ENCODE measurements around the gene SERPINE1. TPM values are rescaled to one million over a fixed set of nuclear protein-coding genes. Genes with fewer than 3 reads are reported as not detected.

SERPINE1 gene
- total RNA-seq, 2 donors from 2014 or later, result 3.7 to 24.4 TPM

DNA sequence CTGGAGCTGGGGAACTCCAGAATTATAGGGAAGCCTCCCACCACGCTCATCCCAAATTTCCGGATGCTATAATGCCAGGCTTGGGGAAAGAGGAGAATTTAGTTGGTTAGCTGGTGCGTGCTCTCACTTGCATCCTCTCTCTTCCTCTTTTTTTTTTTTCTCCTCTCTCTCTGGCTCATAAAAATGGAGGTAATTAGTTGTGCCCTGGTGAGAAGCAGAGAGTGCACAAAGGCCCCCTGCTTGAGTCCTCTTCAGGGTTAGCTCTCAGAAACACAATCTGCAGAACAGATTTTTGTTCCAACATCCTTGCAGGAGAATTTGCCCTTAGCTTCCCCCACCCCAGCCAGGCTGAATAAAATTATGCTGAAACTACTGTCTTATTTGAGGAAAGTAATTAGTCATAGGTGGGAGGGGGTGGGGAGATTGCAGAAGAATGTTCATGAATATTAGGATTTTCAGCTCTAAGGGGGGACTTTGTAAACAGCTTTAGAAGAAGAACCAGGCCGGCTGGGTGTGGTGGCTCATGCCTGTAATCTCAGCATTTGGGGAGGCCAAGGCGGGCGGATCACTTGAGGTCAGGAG is 7.6 kb downstream of the SERPINE1 start:
- TF ChIP-seq POLR2A (IDR thresholded peaks at IDR 0.05), result no peak
- TF ChIP-seq, protein P1, sequence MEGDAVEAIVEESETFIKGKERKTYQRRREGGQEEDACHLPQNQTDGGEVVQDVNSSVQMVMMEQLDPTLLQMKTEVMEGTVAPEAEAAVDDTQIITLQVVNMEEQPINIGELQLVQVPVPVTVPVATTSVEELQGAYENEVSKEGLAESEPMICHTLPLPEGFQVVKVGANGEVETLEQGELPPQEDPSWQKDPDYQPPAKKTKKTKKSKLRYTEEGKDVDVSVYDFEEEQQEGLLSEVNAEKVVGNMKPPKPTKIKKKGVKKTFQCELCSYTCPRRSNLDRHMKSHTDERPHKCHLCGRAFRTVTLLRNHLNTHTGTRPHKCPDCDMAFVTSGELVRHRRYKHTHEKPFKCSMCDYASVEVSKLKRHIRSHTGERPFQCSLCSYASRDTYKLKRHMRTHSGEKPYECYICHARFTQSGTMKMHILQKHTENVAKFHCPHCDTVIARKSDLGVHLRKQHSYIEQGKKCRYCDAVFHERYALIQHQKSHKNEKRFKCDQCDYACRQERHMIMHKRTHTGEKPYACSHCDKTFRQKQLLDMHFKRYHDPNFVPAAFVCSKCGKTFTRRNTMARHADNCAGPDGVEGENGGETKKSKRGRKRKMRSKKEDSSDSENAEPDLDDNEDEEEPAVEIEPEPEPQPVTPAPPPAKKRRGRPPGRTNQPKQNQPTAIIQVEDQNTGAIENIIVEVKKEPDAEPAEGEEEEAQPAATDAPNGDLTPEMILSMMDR (IDR thresholded peaks at IDR 0.05), result no peak
- Histone ChIP-seq H3K27me3 (replicated peaks; ENCODE audit: insufficient read depth) (no peaks in the 10 kb centered on the region), H3K9me3 (no peaks in the 10 kb centered on the region), H3K27ac (no peak overlapping the region), H3K4me3 (no peak overlapping the region), H3K4me1 (replicated peaks) (no peaks in the 10 kb centered on the region), H3K36me3 (no peaks in the 10 kb centered on the region)
- WGBS, result 79% methylated on average over 6 of the region's 6 CpGs
- DNase-seq (ENCODE audit: low spot score), result no peak
- intact Hi-C loops (cut with DNase I), result no loop called here

DNA sequence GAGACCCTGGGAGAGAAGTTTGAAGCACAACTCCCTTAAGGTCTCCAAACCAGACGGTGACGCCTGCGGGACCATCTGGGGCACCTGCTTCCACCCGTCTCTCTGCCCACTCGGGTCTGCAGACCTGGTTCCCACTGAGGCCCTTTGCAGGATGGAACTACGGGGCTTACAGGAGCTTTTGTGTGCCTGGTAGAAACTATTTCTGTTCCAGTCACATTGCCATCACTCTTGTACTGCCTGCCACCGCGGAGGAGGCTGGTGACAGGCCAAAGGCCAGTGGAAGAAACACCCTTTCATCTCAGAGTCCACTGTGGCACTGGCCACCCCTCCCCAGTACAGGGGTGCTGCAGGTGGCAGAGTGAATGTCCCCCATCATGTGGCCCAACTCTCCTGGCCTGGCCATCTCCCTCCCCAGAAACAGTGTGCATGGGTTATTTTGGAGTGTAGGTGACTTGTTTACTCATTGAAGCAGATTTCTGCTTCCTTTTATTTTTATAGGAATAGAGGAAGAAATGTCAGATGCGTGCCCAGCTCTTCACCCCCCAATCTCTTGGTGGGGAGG is 10.8 kb downstream of the SERPINE1 start:
- DNase-seq (ENCODE audit: low spot score), result no peak
- Histone ChIP-seq H3K27me3 (replicated peaks; ENCODE audit: insufficient read depth) (no peaks in the 10 kb centered on the region), H3K4me1 (replicated peaks) (no peaks in the 10 kb centered on the region), H3K4me3 (no peak overlapping the region), H3K36me3 (no peaks in the 10 kb centered on the region), H3K9me3 (no peaks in the 10 kb centered on the region), H3K27ac (no peak overlapping the region)
- no peak for TF ChIP-seq POLR2A (IDR thresholded peaks at IDR 0.05)
- no peak for TF ChIP-seq POLR2AphosphoS5 (IDR thresholded peaks at IDR 0.05)
- TF ChIP-seq, protein P1 (IDR thresholded peaks at IDR 0.05), result no peak
- intact Hi-C loops (cut with DNase I), result loop anchor here (2.0 kb wide), 1 partner anchor 43 kb away; no protein-coding TSS in a partner anchor
- WGBS, result 80% methylated on average over 9 of the region's 9 CpGs

DNA sequence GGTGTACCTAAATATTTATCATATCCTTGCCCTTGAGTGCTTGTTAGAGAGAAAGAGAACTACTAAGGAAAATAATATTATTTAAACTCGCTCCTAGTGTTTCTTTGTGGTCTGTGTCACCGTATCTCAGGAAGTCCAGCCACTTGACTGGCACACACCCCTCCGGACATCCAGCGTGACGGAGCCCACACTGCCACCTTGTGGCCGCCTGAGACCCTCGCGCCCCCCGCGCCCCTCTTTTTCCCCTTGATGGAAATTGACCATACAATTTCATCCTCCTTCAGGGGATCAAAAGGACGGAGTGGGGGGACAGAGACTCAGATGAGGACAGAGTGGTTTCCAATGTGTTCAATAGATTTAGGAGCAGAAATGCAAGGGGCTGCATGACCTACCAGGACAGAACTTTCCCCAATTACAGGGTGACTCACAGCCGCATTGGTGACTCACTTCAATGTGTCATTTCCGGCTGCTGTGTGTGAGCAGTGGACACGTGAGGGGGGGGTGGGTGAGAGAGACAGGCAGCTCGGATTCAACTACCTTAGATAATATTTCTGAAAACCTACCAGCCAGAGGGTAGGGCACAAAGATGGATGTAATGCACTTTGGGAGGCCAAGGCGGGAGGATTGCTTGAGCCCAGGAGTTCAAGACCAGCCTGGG is 11.4 kb downstream of the SERPINE1 start:
- Histone ChIP-seq H3K27ac (no peak overlapping the region), H3K36me3 (no peaks in the 10 kb centered on the region), H3K4me1 (replicated peaks) (no peaks in the 10 kb centered on the region), H3K27me3 (replicated peaks; ENCODE audit: insufficient read depth) (no peaks in the 10 kb centered on the region), H3K9me3 (no peaks in the 10 kb centered on the region), H3K4me3 (no peak overlapping the region)
- TF ChIP-seq POLR2AphosphoS5 (IDR thresholded peaks at IDR 0.05) (peak; percentile 28), POLR2A (IDR thresholded peaks at IDR 0.05) (no peak)
- TF ChIP-seq, protein P1 (IDR thresholded peaks at IDR 0.05), result peak; percentile 62 to 66 (median 64)
- DNase-seq (ENCODE audit: low spot score), result peak; percentile 43
- intact Hi-C loops (cut with DNase I), result loop anchor here (2.0 kb wide), 1 partner anchor 44 kb away; no protein-coding TSS in a partner anchor
- WGBS, result 11% methylated on average over 16 of the region's 16 CpGs

DNA sequence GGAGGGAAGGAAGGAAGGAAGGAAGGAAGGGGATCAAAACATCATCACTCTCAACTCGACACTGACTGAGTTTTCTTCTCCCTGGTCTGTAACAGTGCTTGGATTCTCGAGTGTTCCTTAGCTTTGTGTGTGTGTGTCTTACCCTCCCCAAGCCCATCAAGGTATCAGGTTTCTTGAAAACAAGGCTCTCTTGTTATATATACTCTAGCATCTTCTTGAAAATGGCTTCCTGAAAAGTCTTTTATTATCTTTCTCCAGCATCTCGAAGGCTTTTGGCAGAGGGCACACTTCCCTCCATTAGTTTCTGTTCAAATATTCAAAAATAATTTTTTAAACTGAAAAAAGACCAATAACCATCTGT is 13.4 kb downstream of the SERPINE1 start:
- H3K27ac ChIP-seq, result no peak overlapping the region
- H3K9me3 ChIP-seq, result no peaks in the 10 kb centered on the region
- no peaks in the 10 kb centered on the region for H3K36me3 ChIP-seq
- H3K4me3 ChIP-seq, result no peak overlapping the region
- no peak for DNase-seq (ENCODE audit: low spot score)
- TF ChIP-seq, protein P1 (IDR thresholded peaks at IDR 0.05), result no peak
- no peaks in the 10 kb centered on the region for H3K27me3 ChIP-seq (replicated peaks; ENCODE audit: insufficient read depth)
- intact Hi-C loops (cut with DNase I), result loop anchor here (5.0 kb wide), 1 partner anchor 142 kb away; no protein-coding TSS in a partner anchor
- 24% methylated on average over 3 of the region's 3 CpGs for WGBS
- H3K4me1 ChIP-seq (replicated peaks), result no peaks in the 10 kb centered on the region

Data from prostate gland (tissue), 2 donors.